ENCODE measurements around the gene CDC42SE1.
A peak's percentile ranks its signal among the peaks of the same experiment; 100 is the strongest.

- peak; percentile 33 for TF ChIP-seq POLR2A (IDR thresholded peaks at IDR 0.05; ENCODE audit: low read length)
- TF ChIP-seq GATA1 (IDR thresholded peaks at IDR 0.05; ENCODE audit: low read depth, low read length): no peak
These were observed 9.3 kb downstream of the CDC42SE1 start for GRCh38 chr1:151050051-151050688.

Measured in erythroblast (primary cell).